Neural cell (in vitro differentiated cells): ENCODE data around the gene IBA57. TPM values are rescaled to one million over a fixed set of nuclear protein-coding genes. Genes with fewer than 3 reads are reported as not detected.

Experiments
- H2AFZ ChIP-seq: fragments of 200-600, 300-800 bp; sonication (generic), shearing (Covaris generic); 2 replicates; pipeline ENCODE4 v1.6.0; 2014; ENCODE audit warnings: low read depth, mild to moderate bottlenecking, antibody characterized with exemption, low read length, moderate library complexity
- H3F3A ChIP-seq: fragments of 200-600 bp; shearing (Covaris generic); 2 replicates; pipeline ENCODE4 v1.6.1; 2016; ENCODE audit warnings: mild to moderate bottlenecking, moderate library complexity, mixed read lengths, antibody characterized with exemption, low read length; ENCODE audit not compliant: insufficient read depth, poor library complexity, severe bottlenecking
- H3K27ac ChIP-seq: fragments of 200-600, 300-800 bp; sonication (generic), shearing (Covaris generic); 2 replicates; pipeline ENCODE4 v1.5.1; 2014; ENCODE audit warnings: mild to moderate bottlenecking, low read length, moderate library complexity
- H3K27me3 ChIP-seq: fragments of 300-800, 200-600 bp; sonication (generic), shearing (Covaris generic); 2 replicates; pipeline ENCODE4 v1.6.0; 2014; ENCODE audit warnings: mild to moderate bottlenecking, low read depth, low read length, moderate library complexity; ENCODE audit not compliant: insufficient read depth
- H3K36me3 ChIP-seq: fragments of 300-800, 200-600 bp; sonication (generic), shearing (Covaris generic); 2 replicates; pipeline ENCODE4 v1.5.1; 2014; ENCODE audit warnings: mild to moderate bottlenecking, antibody characterized with exemption, low read length, moderate library complexity; ENCODE audit not compliant: insufficient read depth
- H3K4me2 ChIP-seq: fragments of 300-800, 200-600 bp; sonication (generic), shearing (Covaris generic); 2 replicates; pipeline ENCODE4 v1.6.0; 2014; ENCODE audit warnings: mild to moderate bottlenecking, low read length
- H3K4me3 ChIP-seq: fragments of 300-800, 200-600 bp; sonication (generic), shearing (Covaris generic); 2 replicates; pipeline ENCODE4 v1.5.1; 2014; ENCODE audit warnings: mild to moderate bottlenecking, low read length, moderate library complexity
- H3K79me2 ChIP-seq: fragments of 200-600 bp; shearing (Covaris generic); replicated peaks from 2 replicates; pipeline ENCODE4 v1.6.0; 2014; ENCODE audit warnings: mild to moderate bottlenecking, low read length, moderate library complexity; ENCODE audit not compliant: insufficient read depth
- H3K9ac ChIP-seq: fragments of 300-800, 200-600 bp; sonication (generic), shearing (Covaris generic); 2 replicates; pipeline ENCODE4 v1.6.1; 2016; ENCODE audit warnings: mild to moderate bottlenecking, low read length, mixed read lengths
- H3K9me2 ChIP-seq: fragments of 200-600 bp; shearing (Covaris generic); 2 replicates; pipeline ENCODE4 v1.6.1; 2016; ENCODE audit warnings: mild to moderate bottlenecking, low read length, mixed read lengths; ENCODE audit not compliant: insufficient read depth
- H3K9me3 ChIP-seq: fragments of 200-600, 300-800 bp; sonication (generic), shearing (Covaris generic); 2 replicates; pipeline ENCODE4 v1.6.1; 2016; ENCODE audit warnings: mild to moderate bottlenecking, mixed run types, low read length, moderate library complexity, mixed read lengths
- H4K20me1 ChIP-seq: fragments of 200-600 bp; shearing (Covaris generic); 2 replicates; pipeline ENCODE4 v1.6.1; 2016; ENCODE audit warnings: mild to moderate bottlenecking, mixed run types; ENCODE audit not compliant: insufficient read depth
- CTCF ChIP-seq: fragments of 450-650 bp; IDR thresholded peaks from 2 replicates; pipeline ENCODE4 v1.5.1; 2014; ENCODE audit warnings: antibody characterized with exemption, mild to moderate bottlenecking, moderate library complexity; ENCODE audit not compliant: poor library complexity, severe bottlenecking
- EP300 ChIP-seq: fragments of 450-650 bp; conservative IDR thresholded peaks from 2 replicates; pipeline ENCODE4 v1.6.1; 2014; ENCODE audit warnings: antibody characterized with exemption, mild to moderate bottlenecking, moderate library complexity; ENCODE audit not compliant: poor library complexity, severe bottlenecking
- EZH2 ChIP-seq: fragments of 200-600, 300-800 bp; shearing (Covaris generic), sonication (generic); IDR thresholded peaks from 2 replicates; pipeline ENCODE4 v1.6.1; 2014; ENCODE audit warnings: antibody characterized with exemption, low read length, borderline replicate concordance, mild to moderate bottlenecking; ENCODE audit not compliant: insufficient read depth, poor library complexity, severe bottlenecking
- MXI1 ChIP-seq: fragments of 450-650 bp; conservative IDR thresholded peaks from 2 replicates; pipeline ENCODE4 v1.6.1; 2014; ENCODE audit warnings: antibody characterized with exemption, mild to moderate bottlenecking; ENCODE audit not compliant: poor library complexity, severe bottlenecking
- POLR2AphosphoS5 ChIP-seq: IDR thresholded peaks from 2 replicates; pipeline ENCODE4 v1.6.1; 2012
- RAD21 ChIP-seq: fragments of 450-650 bp; conservative IDR thresholded peaks from 2 replicates; pipeline ENCODE4 v1.6.1; 2014; ENCODE audit warnings: antibody characterized with exemption, mild to moderate bottlenecking, moderate library complexity
- REST ChIP-seq: IDR thresholded peaks from 2 replicates; pipeline ENCODE4 v1.6.1; 2012; ENCODE audit warnings: borderline replicate concordance
- SMC3 ChIP-seq: fragments of 450-650 bp; conservative IDR thresholded peaks from 2 replicates; pipeline ENCODE4 v1.6.1; 2014; ENCODE audit warnings: antibody characterized with exemption, mild to moderate bottlenecking, moderate library complexity; ENCODE audit not compliant: poor library complexity
- TAF1 ChIP-seq: IDR thresholded peaks from 2 replicates; pipeline ENCODE4 v1.6.1; 2012; ENCODE audit warnings: low read depth
- polyA plus RNA-seq: library from polyadenylated mRNA; depleted of rRNA; stranded (reverse); fragments of >200 nt; gene quantifications from 2 replicates; pipeline ENCODE4 v1.2.3, GENCODE V29; 2014

Gene IBA57
- polyA plus RNA-seq, 1 donor from 2014 or later, result 5.5 TPM

GRCh38 chr1:228207381-228207810, 41.8 kb downstream of the IBA57 start:
- no peaks in the 10 kb centered on the region for H3K79me2 ChIP-seq
- H3K4me2 ChIP-seq, result no peak overlapping the region
- no peaks in the 10 kb centered on the region for H3K9me2 ChIP-seq
- no peaks in the 10 kb centered on the region for H4K20me1 ChIP-seq
- no peaks in the 10 kb centered on the region for H3K36me3 ChIP-seq
- no peaks in the 10 kb centered on the region for H3K9me3 ChIP-seq
- no peaks in the 10 kb centered on the region for H3K27me3 ChIP-seq
- H3F3A ChIP-seq, result no peaks in the 10 kb centered on the region
- no peak overlapping the region for H3K4me3 ChIP-seq
- no peak overlapping the region for H2AFZ ChIP-seq
- TF ChIP-seq TAF1 (no peak), MXI1 (no peak), REST (no peak), CTCF (no peak), EP300 (no peak), SMC3 (no peak), RAD21 (no peak), POLR2AphosphoS5 (no peak), EZH2 (no peak)
- no peak overlapping the region for H3K27ac ChIP-seq
- H3K9ac ChIP-seq, result no peak overlapping the region

GRCh38 chr1:228207851-228208821, 42.5 kb downstream of the IBA57 start, which contains the start of gene OBSCN:
TSS of gene OBSCN (plus strand) at chr1:228208044. CDS start at chr1:228211784, 3,740 bp downstream.
- Histone ChIP-seq H2AFZ (no peak within 1 kb of the TSS), H3K4me2 (no peak within 1 kb of the TSS), H3K4me3 (no peak within 1 kb of the TSS)

More at GRCh38 chr1:228207851-228208821, 42.5 kb downstream of the IBA57 start, which contains the start of gene OBSCN:
- Histone ChIP-seq H4K20me1 (no peaks in the 10 kb centered on the region), H3K9ac (no peak within 1 kb of the TSS), H3K36me3 (no peaks in the 10 kb centered on the region), H3F3A (no peaks in the 10 kb centered on the region), H3K9me3 (no peaks in the 10 kb centered on the region), H3K27me3 (peaks cover 6% of the 10 kb centered on the region), H3K79me2 (no peaks in the 10 kb centered on the region), H3K27ac (no peak within 1 kb of the TSS), H3K9me2 (no peaks in the 10 kb centered on the region)
- no peak for TF ChIP-seq SMC3
- TF ChIP-seq REST, result no peak
- TF ChIP-seq EP300, result no peak
- TF ChIP-seq EZH2, result no peak
- TF ChIP-seq RAD21, result no peak
- no peak for TF ChIP-seq TAF1
- no peak for TF ChIP-seq CTCF
- no peak for TF ChIP-seq POLR2AphosphoS5
- no peak for TF ChIP-seq MXI1
